Embryonic facial prominence (tissue), 1 donor: ENCODE results near the gene EIF4G2.

Experiments used
- DNase-seq: peaks from one replicate; pipeline ENCODE4 v3.0.0-alpha.2; 2016; ENCODE audit errors: extremely low spot score

The EIF4G2 gene

DNA sequence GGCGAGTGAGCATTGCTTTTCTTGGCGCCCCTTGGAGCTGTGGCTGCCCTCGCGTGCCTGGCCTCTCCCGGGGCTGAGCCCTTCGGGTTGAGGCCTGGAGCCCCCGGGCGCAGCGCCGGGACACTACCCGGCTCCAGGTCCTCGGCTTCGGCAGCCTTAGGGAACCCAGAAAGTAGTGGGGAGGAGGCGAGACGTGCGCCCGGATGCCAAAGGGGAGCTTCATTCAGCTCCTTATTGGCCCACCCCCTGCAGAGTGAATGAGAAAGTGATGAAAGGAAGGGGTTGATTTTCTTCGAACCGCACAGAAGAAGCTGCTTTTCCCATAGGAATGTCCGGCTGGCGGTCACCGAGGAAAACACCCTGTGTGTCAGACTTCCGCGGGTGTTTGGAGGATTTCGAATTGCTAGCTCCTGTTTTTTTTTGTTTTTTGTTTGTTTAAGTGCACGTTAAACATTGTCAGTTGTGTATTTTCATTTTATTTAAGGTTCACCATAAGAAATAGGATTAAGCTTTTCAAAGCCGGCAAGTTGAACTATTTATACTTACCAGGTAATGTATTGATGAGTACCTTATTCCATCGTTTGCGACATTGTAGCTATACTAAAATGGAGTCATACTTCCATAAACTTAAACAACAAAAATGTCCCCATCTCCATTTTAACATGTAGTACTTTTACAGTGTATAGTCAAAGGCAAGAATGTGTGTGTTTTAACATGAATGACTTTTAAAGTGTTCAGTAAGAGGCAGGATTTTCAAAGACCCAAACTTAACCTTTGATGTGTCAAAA lies 841 bp upstream of the EIF4G2 start:
- DNase-seq = peak; percentile 21

DNA sequence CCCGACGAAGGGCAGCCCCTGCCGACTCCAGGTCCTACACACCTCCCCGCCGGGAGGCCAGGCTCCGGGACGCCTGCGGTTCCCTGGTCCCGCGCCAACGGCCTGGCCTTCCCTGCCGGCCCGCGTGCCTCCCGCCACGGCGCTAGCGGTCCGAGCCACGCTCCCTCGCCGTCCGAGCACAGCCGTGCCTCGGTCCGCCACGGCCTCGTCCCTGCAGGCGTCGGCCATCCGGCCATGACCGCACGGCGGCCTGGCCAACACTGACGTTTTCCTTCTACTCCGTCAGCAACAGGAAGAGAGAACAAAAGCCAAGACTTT lies 532 bp downstream of the EIF4G2 start:
- no peak for DNase-seq

DNA sequence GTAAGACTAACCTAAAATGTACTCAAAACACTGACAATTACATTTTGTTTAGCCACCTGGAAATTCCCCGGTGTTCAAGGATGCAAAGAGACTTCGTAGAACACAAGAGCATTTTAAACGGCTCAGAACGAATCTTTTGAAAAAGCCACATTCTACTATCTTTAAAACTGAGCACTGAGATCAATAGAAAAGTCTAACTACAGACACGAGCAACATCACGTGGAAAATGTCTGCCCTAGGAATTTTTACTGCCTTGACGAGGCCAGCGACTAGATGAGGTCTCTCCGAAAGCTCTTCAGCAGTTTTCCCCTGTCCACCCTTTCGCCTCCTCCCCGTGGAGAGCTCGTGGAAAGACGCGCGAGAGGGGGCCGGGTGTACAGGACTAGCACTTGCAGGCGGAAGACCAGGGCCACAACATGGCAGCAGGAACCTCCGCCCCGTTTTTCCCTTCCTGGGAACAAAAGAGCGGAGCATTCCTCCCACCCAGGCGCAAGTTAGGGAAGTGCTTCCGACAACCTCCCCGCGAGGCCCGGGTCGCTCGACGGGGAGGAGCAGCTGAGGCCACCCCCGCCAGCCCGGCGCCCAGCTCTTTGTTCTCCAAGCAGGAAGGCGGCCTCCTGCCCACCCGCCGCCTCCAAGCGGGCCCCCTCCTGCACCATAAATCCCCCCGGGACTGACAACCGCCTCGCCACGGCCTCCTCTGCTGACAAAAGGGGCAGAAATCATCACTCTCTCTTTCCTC lies 1.1 kb downstream of the EIF4G2 start:
- peak; percentile 19 for DNase-seq

DNA sequence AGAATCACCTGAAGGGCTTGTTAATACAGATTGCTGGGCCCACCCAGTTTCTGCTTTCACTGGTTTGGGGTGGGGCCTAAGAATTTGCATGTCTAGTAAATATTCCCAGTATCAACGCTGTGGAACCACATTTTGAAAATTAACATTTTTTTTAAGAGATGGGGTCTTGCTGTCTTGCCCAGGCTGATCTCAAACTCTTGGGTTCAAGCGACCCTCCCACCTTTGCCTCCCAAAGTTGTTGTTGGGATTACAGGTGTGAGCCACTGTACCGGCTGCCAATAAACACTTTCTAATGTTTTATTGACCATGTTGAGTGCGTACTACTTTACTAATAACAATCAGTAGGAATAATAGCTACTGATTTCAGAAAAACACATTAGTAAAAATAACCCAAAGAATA lies 2.5 kb downstream of the EIF4G2 start:
- DNase-seq = no peak

DNA sequence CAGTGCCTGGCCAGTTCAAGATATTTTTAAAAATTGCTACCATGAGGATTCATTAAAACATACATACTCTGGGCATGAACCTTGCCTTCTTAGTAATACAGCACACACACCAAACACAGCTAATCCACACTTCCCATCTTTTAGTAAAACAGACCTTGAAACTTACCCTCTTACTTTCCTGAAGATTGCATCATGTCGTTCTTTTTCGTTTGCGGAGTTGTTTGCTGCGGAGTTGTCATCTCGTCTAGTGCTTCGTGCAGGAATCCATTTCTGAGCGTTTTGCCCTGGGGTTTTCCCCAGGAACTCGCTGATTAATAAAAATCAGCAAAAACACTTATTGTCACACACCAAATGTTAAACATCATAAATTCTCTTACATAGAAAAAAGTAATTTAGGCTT lies 3.0 kb downstream of the EIF4G2 start:
- DNase-seq = no peak

DNA sequence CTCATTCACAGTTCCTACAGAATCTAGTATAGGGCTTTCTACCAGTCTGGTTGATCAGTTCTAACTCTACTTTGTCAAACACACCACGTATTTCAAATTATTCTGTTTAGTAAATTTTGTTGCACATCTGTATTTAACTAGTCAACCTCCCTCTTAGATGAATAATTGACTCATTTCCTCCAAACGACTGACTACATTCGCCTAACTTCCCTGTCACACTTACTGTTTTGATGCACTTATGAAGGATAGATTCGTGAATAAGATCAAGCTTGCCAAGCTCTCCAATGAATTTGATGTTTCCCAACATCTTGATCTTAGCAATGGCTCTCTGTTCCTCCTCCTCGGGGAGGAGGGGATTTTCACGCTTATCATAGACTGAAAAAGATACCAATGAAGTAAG lies 5.0 kb downstream of the EIF4G2 start:
- no peak for DNase-seq

DNA sequence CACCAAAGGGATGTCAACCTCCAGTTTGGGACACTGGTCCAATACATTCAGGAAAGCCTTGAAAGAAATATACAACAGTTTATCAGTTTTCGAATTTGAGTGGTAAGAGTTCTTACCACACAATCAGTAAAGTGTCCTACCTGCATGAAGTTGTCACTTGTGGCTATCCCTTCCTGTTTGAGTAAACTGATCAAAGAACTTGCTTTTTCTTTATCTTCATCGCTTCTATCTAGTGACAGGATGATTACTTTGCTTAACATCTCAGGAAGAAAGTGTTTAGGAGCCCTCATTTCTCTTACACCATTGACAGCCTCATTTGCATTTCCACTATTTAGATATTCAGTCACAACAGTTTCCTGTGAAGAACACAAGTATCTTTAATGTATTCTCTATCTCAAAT lies 8.4 kb downstream of the EIF4G2 start:
- DNase-seq = no peak

DNA sequence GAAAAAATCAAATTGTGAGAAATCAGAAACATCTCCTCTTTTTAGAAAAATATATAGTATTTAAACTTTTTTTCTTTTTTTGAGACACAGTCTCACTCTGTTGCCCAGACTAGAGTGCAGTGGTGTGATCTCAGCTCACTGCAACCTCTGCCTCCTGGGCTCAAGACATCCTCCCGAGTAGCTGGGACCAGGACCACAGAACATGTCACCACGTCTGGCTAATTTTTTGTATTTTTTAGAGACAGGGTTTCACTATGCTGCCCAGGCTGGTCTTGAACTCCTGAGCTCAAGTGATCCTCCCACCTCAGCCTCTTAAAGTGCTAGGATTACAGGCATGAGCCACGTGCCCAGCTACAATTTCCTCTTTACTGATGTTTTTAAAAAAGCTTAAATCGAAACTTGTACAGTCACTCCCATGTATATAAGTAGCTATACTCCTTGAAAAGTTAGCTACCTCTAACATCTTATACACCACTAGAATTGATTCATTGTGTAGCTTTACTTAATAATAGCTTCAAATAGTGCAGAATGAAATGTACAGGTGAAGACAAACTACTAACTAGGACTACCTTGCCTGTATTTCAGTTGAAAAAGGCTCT lies 10.3 kb downstream of the EIF4G2 start:
- no peak for DNase-seq

DNA sequence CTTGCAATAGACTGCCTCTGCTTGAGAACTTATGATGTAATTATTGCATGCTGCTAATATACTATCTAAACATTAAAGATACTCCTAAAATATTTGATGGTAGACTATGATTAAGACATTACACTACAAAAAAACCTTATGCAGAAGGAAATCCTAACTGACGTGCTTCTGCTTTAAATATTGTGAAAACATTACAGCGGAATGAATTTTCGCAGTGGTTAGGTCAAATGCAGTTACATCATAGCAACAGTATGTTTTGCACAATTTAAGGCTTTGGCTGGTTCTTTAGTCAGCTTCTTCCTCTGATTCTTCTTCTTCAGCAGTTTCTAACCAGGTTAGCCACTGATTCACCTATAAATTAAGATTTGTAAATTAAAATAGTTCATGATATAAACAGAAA lies 11.2 kb downstream of the EIF4G2 start:
- no peak for DNase-seq

DNA sequence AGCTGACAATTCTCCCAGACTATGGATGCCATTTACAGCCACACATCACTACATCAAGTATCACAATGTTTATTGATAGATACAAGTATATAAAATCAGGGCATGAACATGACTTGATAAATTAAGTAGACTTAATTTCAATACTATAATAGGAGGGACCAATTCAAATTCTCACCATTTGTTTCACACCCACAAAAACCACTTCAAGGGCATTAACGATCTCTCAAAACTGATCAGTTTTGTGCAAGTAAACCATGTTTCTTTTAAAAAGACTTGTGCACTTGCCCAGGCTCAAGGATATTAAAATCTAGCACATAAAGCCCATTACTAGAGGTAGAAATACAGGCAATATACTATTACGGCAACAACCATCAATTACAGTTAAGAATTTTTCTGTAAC lies 11.7 kb downstream of the EIF4G2 start:
- no peak for DNase-seq

DNA sequence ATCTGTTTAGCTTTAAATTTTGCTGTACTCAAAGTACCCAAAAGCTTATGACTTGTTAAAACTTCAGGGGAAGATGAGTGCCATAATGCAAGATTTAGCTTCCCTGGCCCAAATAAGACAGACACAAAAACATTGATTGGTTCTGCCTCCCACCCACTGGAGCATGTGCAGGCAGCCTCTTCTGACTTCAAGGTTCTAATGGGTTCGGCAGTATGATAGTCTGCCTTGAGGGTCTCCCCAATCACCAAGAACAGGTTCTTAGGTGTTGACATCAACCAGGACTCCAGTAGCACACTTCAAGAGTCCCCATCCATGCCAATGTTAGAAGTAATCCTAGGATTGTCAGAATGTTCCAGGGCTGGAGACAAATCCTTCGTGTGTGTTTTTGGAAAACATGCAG lies 12.5 kb downstream of the EIF4G2 start:
- no peak for DNase-seq

DNA sequence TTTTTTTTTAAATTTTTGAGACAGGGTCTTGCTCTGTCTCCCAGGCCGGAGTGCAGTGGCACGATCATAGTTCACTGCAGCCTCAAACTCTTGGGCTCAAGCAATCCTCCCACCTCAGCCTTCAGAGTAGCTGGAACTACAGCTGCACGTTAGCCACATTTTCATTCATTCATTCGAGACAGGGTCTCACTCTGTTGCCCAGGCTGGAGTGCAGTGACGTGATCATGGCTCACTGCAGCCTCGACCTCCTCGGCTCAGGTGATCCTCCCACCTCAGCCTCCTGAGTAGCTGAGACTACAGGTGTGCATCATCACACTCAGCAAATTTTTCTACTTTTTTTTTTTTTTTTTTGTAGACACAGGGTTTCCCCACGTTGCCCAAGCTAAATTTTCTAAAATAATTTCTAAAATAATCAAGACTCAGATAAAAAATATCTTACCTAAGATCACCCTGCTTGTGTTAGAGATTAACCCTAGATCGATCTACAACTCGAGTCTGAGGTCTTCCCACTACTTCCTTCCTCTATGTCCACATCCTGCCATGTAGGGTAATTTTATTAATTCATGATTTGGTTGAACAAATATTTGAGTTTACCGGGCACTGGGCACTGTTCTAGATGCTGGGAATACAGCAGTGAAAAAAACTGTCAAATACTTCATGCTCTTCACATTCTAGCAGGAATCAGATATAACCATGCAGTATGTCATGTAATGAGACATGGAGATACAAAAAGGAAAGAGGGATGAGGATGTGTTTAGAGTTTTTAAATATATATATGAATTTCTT lies 15.1 kb downstream of the EIF4G2 start:
- DNase-seq = no peak

DNA sequence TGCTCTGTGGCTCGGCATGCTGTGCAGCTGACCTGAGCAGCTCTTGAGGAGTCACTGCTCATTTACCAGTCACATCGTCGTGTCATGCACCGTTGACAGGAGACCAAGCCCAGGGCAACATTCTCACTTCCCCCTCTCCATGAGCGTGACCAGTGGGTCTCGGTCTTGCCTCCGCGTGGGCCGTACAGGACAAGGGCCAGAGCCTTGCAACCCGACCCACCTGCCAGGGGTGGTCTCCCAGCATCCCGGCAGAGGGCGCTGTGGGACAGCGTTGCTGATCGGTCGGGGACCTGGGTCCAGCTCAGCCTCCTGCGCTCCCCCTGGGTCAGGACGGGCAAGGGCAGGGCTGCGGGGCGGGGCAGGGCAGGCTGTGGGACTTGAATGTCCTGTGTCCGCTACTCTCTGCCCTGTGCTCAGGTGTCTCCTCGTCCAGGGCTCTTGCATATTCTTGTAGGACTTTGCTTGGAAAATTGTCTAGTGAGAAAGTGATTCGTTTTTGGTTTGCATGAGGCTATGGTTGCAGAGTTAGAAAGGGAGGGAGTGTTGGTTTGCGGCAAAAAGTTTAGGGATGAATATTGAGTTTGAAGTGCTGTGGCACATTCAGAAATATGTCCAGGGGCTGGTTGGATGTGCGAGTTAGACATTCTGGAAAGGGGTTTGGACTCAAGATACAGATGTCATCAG lies 16.2 kb downstream of the EIF4G2 start:
- DNase-seq = no peak

DNA sequence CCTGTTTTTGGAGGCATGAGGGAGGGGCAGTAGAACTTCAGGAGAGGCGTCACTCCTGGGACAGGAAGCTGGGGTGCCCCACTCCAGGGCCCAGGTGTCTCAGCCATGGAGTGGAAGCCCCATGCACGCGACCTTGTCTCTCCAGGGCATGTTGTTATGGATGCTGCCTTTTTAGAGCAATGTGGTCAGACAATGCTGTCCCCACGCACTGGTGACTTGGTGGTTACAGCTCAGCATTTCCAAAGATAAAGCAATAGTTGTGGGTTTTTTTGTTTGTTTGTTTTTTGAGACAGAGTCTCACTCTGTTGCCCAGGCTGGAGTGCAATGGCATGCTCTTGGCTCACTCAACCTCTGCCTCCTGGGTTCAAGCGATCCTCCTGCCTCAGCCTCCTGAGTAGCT lies 22.3 kb downstream of the EIF4G2 start:
- DNase-seq = no peak

DNA sequence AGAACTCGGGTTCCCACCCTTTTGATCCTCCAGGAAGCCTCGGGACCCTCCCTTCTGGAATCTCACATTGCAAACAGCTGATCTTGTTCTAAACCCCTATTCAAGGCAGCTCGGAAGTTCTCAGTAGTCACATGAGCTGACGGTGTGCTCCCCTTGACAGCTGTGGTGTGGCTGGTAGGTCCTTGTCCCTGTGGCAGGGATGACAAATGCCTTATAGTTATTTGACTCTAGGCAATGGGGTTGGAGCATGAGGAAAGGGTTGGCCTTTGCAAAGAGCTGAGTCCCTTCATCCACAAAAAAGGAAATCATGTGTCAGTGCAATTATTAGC lies 23.6 kb downstream of the EIF4G2 start:
- no peak for DNase-seq

DNA sequence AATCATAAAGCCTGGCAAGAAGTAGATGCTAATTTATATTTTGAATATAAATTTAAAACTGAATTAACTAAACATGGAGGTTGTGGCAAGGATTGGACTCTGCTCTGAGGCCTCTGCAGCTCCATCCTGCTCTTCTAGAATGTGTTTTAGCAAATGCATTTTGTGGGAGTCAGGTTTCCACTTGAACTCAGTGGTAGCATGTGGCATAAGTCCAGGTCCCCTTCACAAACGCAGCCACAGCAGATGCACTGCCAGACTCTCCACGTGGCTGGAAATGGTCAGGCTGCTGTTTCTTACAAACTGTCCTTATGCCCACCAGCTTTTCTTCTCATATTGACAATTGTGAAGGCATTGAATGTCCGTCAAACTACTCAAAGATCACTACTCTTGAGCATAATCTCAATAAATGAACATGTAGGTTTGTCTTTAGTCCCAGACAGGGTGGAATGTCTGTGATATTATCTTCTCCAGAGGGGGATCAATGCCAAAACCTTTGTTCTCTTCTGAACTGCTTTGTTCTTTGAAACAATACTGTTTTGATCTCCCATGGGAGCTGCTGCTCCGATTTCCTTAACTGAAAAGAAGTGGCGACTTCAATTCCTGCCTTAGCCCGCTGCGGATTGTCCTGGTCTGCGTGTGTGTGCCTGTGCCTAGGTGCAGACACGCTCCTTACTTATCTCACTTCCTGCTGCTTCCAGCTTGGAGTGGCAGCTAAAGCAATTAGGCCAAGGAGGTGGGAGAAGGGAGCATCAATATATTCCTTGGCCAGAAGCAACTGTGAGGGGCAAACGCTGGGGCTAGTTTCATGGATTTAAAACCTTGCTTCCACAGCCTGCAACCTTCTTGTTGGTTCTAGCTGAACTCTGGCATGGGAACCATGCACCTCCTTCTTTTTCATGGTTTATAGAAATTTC lies 24.2 kb downstream of the EIF4G2 start:
- no peak for DNase-seq

DNA sequence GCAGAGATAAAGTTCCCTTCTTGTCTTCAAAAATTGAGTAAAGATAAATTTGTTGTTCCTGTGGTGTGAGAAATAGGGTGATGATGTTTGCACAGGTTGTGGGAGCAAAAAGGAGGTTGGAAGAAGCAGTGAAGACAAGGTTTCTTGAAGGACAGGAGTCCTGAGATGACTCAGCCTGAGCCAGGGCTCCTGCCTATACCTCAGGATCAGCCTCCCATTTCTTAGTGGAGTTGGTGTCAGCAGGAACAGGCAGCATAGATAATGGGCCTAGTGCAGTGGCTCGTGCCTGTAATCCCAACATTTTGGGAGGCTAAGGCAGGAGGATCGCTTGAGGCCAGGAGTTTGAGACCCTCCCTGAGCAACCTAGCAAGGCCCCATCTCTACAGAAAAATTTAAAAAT lies 28.7 kb downstream of the EIF4G2 start:
- DNase-seq = no peak

DNA sequence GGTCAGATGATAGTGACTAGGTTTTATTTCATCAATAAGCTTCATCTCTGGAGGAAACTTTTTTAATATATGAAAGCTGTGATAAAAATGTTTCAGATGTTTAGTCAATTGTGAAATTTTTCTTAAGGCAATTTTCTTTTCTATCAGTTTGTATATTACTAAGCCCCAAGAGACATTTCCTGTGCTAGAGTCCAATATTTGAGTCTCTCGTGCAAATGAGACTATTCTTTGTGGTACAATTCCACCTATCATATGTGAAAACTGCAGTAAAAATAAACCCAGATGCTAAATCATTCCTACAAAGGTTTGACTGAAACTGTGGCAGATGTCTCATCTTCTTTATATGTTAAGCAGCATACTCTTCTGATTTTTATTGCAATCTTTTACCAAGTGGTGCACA lies 29.6 kb downstream of the EIF4G2 start:
- DNase-seq = no peak

DNA sequence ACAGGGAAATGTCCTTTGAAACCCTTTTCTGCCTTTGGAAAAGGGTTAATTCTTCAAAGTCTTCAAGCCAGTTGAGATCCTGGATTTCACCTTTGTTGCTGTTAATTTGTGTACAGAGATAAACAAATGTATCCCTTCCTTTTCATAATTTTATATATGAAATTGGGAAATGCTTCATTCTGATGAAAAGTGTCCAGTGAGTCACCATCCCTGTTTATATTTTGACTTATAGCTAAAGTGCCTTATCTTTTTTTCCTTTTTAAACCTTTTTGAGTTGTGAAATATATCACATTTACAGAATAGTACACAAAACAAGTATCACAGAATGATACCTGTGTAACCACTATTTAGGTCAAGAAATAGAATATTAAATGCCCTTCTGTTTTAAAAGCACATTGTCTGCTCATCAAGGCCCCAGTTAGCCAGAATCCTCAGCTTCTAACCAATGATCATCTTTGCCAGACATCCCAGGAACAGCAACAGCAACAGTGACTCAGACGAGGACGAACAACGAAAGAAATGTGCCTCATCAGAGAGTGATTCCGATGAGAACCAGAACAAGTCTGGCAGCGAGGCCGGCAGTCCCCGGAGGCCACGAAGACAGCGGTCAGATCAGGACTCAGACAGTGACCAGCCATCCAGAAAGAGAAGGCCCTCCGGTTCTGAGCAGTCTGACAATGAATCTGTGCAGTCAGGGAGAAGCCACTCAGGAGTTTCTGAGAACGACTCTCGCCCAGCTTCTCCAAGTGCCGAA lies 30.3 kb downstream of the EIF4G2 start:
- no peak for DNase-seq

DNA sequence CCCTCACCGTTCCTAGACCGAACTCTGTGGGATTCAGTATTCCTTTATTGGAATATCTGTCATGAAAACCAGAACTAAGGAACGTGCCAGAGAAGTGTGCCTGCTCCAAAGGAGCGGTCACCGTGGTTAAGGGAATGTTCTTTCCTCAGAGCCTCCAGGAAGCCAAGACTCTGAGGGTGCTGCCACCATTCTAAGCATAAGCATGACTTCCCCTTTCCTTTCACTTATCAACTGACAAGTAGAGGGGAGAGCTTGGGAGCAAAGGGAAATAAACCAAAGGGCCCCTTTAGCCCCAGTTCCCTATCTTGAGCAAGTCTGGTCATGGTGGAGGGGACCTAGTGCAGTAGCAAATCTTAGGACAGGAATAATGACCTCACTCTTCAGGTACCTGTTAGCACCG lies 30.9 kb downstream of the EIF4G2 start:
- DNase-seq = no peak
